ENCODE measurements around the gene TMEM200B. TPM values are rescaled to one million over a fixed set of nuclear protein-coding genes. Genes with fewer than 3 reads are reported as not detected.
A peak's percentile ranks its signal among the peaks of the same experiment; 100 is the strongest.
"Not testable (repeated sequence)": the region's sequence is repeated elsewhere in the genome, so short reads cannot be mapped to it uniquely, and the experiment has no call there.

The TMEM200B gene
- under 1 TPM; 0.90 to 0.99 TPM for total RNA-seq

GRCh38 chr1:29123887-29124365 is at the start of gene TMEM200B:
Gene TMEM200B (minus strand): TSS chr1:29123903. CDS start chr1:29121828, 2,075 bp downstream.
- Mint-ChIP-seq H3K4me1 (peaks cover 4% of the 10 kb centered on the region), H3K36me3 (peaks cover 4% of the 10 kb centered on the region), H3K4me3 (peak within 1 kb of the TSS; percentile 77), H3K27me3 (peaks cover 29% of the 10 kb centered on the region), H3K9me3 (no peaks in the 10 kb centered on the region), H3K27ac (no peak within 1 kb of the TSS)
- DNase-seq: peak; percentile 25

- Mint-ChIP-seq H3K27ac (no peak overlapping the region), H3K36me3 (peaks cover 56% of the 10 kb centered on the region)
Observed at GRCh38 chr1:29172415-29172939, 48.8 kb upstream of the TMEM200B start.

DNA sequence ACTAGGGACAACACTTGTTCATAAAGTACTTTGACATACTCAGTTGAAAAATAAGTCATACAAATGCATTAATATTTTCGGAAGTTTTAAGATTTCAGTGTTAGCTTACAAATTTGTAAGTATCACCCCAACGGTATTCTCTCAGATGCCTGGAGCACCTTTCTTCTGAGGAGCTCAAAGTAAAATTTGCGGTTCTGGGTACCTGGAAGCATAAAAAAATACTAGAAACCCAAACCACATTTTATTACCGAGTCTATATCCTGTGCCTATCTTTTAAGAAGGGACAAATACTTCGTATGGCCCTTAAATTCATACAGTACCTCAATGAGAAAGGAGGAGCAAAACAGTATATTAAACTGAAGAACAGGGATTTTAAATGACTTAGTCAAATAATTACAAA is 47.8 kb upstream of the TMEM200B start:
- peaks cover 2% of the 10 kb centered on the region for H3K9me3 Mint-ChIP-seq
- H3K27me3 Mint-ChIP-seq: no peaks in the 10 kb centered on the region
- H3K4me1 Mint-ChIP-seq: peaks cover 54% of the 10 kb centered on the region
- peaks cover 49% of the 10 kb centered on the region for H3K36me3 Mint-ChIP-seq
- no peak overlapping the region for H3K27ac Mint-ChIP-seq
- DNase-seq: no peak
- peak overlapping the region; percentile 22 for H3K4me3 Mint-ChIP-seq

More at GRCh38 chr1:29172415-29172939, 48.8 kb upstream of the TMEM200B start:
- H3K4me1 Mint-ChIP-seq: peaks cover 56% of the 10 kb centered on the region
- peaks cover 2% of the 10 kb centered on the region for H3K9me3 Mint-ChIP-seq
- no peaks in the 10 kb centered on the region for H3K27me3 Mint-ChIP-seq
- DNase-seq: no peak
- no peak overlapping the region for H3K4me3 Mint-ChIP-seq

GRCh38 chr1:29171089-29171488 is 47.4 kb upstream of the TMEM200B start:
- H3K4me3 Mint-ChIP-seq: peak overlapping the region; percentile 19

DNA sequence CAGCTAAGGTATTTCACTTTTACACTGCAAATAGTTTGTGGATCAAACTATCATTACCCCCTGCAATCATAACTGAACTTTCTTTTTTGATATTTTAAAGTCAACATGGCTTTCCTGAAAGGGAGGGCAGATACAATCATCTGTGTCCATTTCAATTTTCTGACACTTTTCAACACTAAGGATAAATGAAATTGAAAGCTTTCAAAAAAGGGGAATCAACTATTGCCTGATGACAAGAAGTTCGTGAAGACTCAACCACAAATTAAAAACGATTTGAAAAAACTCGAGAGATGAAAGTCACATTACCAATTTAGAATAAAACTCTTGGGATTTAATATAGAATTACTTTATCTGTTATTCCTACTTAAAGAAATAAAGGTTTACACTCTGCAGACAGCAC is 46.3 kb upstream of the TMEM200B start:
- Mint-ChIP-seq H3K4me1 (peaks cover 63% of the 10 kb centered on the region), H3K27ac (peak overlapping the region; percentile 10), H3K4me3 (no peak overlapping the region), H3K9me3 (peaks cover 2% of the 10 kb centered on the region), H3K27me3 (no peaks in the 10 kb centered on the region), H3K36me3 (peaks cover 42% of the 10 kb centered on the region)
- DNase-seq: no peak

More at GRCh38 chr1:29171089-29171488, 47.4 kb upstream of the TMEM200B start:
- H3K9me3 Mint-ChIP-seq: peaks cover 2% of the 10 kb centered on the region
- H3K27me3 Mint-ChIP-seq: no peaks in the 10 kb centered on the region
- H3K4me1 Mint-ChIP-seq: peaks cover 56% of the 10 kb centered on the region
- H3K27ac Mint-ChIP-seq: peak overlapping the region; percentile 26
- no peak for DNase-seq
- peaks cover 46% of the 10 kb centered on the region for H3K36me3 Mint-ChIP-seq

- Mint-ChIP-seq H3K9me3 (no peaks in the 10 kb centered on the region), H3K4me3 (no peak overlapping the region), H3K36me3 (peaks cover 42% of the 10 kb centered on the region), H3K27ac (no peak overlapping the region), H3K27me3 (no peaks in the 10 kb centered on the region), H3K4me1 (peaks cover 71% of the 10 kb centered on the region)
- no peak for DNase-seq
Observed at GRCh38 chr1:29167904-29168303, 44.2 kb upstream of the TMEM200B start.

DNA sequence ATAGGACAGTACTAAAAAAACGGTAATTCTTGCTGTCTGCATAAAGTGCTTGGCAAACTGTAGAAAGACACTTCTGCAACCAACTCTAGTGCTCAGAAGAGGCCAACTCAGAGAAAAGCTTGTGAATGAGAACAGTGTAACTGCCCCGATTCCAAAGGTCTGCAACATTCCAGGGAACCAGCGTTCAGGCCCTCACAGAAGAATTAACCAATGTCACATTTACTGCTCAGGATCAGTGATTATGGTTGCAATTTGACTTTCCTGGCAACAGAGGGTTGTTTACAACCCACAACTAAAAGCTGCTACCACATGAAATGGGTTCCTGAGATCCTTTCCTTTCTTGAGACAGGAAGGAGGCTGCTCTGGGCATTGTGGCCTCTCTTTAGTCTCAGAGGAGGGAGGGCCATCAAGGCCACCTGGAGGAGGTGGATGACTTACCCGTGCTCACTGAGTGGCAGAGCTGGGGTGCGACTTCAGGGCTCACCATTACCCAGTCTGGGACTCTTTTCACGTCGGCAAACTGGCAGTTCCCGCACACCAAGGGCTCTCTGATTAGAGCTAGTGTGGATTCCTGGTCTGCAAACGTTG is 42.7 kb upstream of the TMEM200B start:
- Mint-ChIP-seq H3K36me3 (peaks cover 31% of the 10 kb centered on the region), H3K9me3 (no peaks in the 10 kb centered on the region), H3K27ac (no peak overlapping the region), H3K27me3 (no peaks in the 10 kb centered on the region), H3K4me1 (peaks cover 65% of the 10 kb centered on the region), H3K4me3 (no peak overlapping the region)
- no peak for DNase-seq

DNA sequence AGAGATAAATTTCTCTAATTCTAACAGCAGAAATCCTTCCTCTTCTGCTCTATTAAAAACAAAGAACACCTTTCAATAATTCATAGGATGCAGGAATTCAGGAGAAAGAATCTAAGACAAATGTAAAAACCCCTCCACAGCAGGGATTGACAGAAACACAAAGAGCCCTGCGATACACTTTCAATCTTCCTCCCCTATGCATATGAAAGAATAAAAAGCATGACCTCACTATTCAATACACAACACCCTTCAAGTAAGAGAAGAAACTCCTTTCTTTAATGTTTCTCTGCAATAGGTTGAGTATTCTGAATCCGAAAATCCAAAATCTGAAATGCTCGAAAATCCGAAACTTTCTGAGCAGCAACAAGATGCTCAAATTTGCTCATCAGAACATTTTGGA is 40.9 kb upstream of the TMEM200B start:
- Mint-ChIP-seq H3K27me3 (no peaks in the 10 kb centered on the region), H3K4me3 (no peak overlapping the region), H3K9me3 (no peaks in the 10 kb centered on the region), H3K36me3 (peaks cover 24% of the 10 kb centered on the region), H3K4me1 (peaks cover 49% of the 10 kb centered on the region), H3K27ac (no peak overlapping the region)
- no peak for DNase-seq

DNA sequence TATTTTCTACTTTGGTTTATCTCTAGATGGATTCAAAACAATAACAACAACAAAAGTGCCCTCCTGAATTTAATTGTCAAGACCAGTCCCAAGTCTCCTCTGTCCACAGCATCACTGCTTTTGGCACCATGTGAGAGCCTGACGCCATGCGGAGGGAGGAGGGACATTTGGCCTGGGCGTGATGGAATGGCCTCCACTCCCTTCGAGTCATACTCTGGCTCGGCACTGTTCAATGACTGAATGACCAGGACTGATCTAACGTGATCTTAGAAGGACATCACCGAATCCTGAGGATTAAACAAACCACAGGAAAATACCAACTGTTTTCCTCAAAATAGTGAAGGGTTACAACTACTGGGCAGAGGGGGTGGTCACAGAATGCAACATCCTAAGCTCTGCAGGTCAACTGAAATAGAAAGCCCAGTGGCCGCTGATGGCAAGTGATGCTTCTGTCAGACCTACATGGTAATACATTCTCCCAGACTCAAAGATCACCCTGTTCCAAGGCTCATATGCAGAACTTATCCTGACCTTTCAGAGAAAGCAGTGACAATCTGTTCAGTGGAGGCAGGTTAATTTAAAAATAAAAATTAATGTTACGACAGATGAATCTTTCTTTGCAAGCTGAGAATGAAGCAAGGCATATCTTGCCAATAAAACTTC is 38.9 kb upstream of the TMEM200B start:
- Mint-ChIP-seq H3K27ac (no peak overlapping the region), H3K4me1 (peaks cover 35% of the 10 kb centered on the region), H3K27me3 (no peaks in the 10 kb centered on the region), H3K36me3 (peaks cover 29% of the 10 kb centered on the region), H3K4me3 (no peak overlapping the region), H3K9me3 (no peaks in the 10 kb centered on the region)
- no peak for DNase-seq

DNA sequence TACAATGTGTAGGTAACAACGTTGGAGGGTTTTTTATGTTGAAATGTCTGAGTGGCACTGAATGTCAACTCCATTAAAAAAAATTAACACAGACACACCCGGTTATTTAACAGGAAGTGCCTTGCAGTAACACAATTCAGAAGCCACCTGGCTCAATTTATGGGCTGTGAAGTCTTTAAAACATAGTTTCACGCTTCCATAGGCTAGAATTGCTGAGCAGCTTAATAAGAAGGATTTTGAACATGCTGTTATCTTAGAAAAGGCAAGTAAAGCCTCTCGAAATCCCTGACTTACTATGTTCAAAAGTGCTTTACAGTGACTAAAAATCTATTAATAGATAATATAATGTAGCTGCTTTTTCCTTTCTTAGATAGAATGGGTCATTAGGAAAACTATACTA is 38.3 kb upstream of the TMEM200B start:
- Mint-ChIP-seq H3K9me3 (no peaks in the 10 kb centered on the region), H3K4me3 (no peak overlapping the region), H3K27me3 (no peaks in the 10 kb centered on the region), H3K27ac (no peak overlapping the region), H3K4me1 (peaks cover 33% of the 10 kb centered on the region), H3K36me3 (peaks cover 31% of the 10 kb centered on the region)
- no peak for DNase-seq

GRCh38 chr1:29159773-29160172 is 36.1 kb upstream of the TMEM200B start:
- Mint-ChIP-seq H3K9me3 (no peaks in the 10 kb centered on the region), H3K36me3 (peaks cover 33% of the 10 kb centered on the region), H3K4me3 (no peak overlapping the region), H3K4me1 (peaks cover 18% of the 10 kb centered on the region), H3K27ac (no peak overlapping the region), H3K27me3 (no peaks in the 10 kb centered on the region)
- no peak for DNase-seq

GRCh38 chr1:29157269-29157601 is 33.5 kb upstream of the TMEM200B start:
- Mint-ChIP-seq H3K9me3 (no peaks in the 10 kb centered on the region), H3K27me3 (no peaks in the 10 kb centered on the region), H3K4me3 (no peak overlapping the region), H3K27ac (no peak overlapping the region), H3K36me3 (peaks cover 33% of the 10 kb centered on the region), H3K4me1 (peaks cover 4% of the 10 kb centered on the region)
- DNase-seq: no peak

DNA sequence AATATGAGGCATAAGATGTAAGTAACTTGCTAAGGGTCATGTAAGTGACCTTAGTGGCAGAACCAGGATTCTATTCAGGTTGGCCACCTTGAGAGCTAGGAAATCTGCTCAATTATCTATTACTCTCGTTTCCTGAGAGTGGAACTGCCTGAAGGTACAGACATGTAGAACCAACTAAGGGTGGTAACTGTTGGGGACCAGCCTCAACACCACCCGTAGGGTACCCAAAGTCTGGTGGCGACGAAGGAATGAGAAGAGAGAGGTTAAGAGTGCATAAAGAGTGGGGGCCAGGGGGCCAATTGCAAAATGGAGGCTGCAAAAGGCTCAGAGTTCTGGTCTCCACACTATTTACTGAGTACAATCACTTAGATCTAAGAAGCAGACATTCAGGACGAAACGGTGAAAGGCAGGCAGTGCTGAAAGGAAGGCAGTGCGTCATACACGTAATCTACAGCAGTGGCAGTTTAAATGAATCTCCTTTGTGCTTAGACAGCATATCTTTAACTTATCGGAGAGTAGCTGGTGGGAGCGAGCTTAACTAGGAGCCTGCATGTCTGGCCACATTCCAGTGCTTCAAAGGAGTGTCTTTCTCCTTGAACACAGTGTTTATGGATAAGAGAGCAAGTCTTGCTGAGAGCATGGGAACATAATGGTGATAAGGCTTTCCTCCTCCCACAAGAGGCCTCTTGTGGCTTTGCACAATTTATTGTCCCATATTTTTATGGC is 33.0 kb upstream of the TMEM200B start:
- H3K9me3 Mint-ChIP-seq: no peaks in the 10 kb centered on the region
- H3K27ac Mint-ChIP-seq: no peak overlapping the region
- no peak overlapping the region for H3K4me3 Mint-ChIP-seq
- no peaks in the 10 kb centered on the region for H3K27me3 Mint-ChIP-seq
- H3K36me3 Mint-ChIP-seq: peaks cover 35% of the 10 kb centered on the region
- DNase-seq: no peak
- H3K4me1 Mint-ChIP-seq: peaks cover 2% of the 10 kb centered on the region

DNA sequence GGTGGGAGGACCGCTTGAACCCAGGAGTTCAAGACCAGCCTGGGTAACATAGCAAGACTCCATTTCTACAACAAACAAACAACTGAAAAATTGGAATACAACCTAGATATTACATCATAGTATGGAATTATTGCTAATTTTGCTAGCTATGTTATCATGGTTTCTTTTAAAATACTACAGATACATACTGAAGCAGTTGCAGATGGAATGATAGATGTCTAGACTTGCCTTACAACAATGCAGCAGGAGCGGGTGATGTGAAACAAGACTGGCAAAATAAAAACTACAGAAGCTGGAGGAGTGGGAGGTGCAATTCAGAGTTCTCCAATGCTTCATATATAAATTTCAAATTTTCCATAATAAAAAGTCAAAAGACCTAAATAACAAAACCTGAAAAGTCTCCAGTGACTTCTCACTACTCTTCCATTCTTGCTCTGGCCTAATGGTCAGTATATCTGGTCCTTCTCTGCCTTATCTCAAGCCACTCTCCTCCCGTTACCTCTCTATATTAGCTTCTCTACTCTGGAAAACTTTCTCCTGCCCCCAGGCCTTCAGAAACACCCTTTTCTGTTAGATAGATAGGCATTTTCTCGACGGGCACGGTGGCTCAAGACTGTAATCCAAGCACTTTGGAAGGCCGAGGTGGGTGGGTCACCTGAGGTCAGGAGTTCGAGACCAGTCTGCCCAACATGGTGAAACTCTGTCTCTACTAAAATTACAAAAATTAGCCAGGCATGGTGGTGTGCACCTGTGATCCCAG is 28.5 kb upstream of the TMEM200B start:
- Mint-ChIP-seq H3K4me1 (peaks cover 4% of the 10 kb centered on the region), H3K36me3 (peaks cover 56% of the 10 kb centered on the region), H3K4me3 (no peak overlapping the region), H3K9me3 (no peaks in the 10 kb centered on the region), H3K27ac (no peak overlapping the region), H3K27me3 (no peaks in the 10 kb centered on the region)
- no peak for DNase-seq

GRCh38 chr1:29150346-29150745 is 26.6 kb upstream of the TMEM200B start:
- not testable (repeated sequence) for H3K4me1 Mint-ChIP-seq, H3K9me3 Mint-ChIP-seq, H3K27me3 Mint-ChIP-seq, H3K27ac Mint-ChIP-seq, H3K4me3 Mint-ChIP-seq, DNase-seq
- peaks cover 69% of the 10 kb centered on the region for H3K36me3 Mint-ChIP-seq
